Measurements from ENCODE around the gene SORCS3. TPM values are rescaled to one million over a fixed set of nuclear protein-coding genes. Genes with fewer than 3 reads are reported as not detected.

SORCS3 gene
- total RNA-seq, 1 donor from 2014 or later: not detected

DNA sequence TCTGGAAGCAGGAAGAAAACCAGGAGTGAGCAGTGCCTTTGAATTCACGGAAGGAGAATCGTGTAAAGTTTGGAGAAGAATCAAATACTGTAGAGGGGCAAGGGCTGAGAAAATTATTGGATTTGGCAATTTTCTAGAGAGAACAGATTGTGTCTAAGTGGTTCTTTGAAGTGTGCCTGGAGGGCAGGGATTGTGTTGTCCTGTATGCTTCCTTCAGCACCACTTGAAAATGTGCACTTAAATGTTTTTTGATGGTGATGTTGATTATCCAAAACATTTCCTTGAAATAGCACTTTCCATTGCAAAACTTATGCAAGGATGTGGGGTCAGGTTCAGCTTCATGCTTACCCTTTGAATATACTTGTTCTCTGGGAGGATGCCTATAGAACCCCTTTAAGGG, 360.2 kb downstream of the SORCS3 start:
- FAIRE-seq: no peak
- no peaks in the 10 kb centered on the region for H3K36me3 ChIP-seq (ENCODE audit: control insufficient read depth, insufficient read depth, low read length)
- no peaks in the 10 kb centered on the region for H3K27me3 ChIP-seq (ENCODE audit: control insufficient read depth, insufficient read depth, low read length)
- no peak overlapping the region for H3K4me3 ChIP-seq (ENCODE audit: low read depth, low read length)
- DNase-seq (ENCODE audit: low read depth): no peak
- TF ChIP-seq, protein P1, sequence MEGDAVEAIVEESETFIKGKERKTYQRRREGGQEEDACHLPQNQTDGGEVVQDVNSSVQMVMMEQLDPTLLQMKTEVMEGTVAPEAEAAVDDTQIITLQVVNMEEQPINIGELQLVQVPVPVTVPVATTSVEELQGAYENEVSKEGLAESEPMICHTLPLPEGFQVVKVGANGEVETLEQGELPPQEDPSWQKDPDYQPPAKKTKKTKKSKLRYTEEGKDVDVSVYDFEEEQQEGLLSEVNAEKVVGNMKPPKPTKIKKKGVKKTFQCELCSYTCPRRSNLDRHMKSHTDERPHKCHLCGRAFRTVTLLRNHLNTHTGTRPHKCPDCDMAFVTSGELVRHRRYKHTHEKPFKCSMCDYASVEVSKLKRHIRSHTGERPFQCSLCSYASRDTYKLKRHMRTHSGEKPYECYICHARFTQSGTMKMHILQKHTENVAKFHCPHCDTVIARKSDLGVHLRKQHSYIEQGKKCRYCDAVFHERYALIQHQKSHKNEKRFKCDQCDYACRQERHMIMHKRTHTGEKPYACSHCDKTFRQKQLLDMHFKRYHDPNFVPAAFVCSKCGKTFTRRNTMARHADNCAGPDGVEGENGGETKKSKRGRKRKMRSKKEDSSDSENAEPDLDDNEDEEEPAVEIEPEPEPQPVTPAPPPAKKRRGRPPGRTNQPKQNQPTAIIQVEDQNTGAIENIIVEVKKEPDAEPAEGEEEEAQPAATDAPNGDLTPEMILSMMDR (IDR thresholded peaks at IDR 0.05; ENCODE audit: insufficient read depth, low read length, severe bottlenecking): no peak

DNA sequence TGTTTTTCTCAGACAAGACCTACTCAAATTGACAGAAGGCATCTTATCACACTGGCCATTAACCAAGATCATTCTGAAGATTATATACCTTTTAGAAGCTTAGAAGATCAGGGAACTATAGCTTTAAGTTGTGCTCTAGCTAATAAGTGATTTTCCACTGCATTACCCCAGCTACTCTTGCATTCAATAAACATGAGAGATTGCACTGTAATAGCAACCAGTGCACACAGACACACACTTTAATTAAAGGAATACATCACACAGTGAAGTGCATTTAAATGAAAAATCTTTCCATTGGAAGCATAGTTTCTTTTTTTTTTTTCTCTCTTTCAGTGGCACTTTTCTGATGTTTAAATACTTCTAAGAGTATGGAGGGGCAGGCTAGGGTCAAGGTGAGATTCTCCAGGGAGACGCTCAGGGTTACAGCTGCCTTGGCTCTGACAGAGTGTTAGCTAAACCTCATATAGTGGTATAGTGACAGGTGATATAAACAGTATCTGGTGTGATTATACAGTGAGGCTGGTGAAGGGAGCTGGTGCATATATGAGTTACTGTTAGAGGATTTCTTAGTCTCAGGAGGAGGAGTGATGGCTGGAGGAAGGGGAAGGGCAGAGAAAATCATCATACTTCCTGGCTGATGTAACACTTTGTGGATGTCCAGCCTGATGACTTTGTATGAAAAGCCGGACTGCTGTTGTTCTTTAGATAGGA, 369.5 kb downstream of the SORCS3 start:
- H3K36me3 ChIP-seq (ENCODE audit: control insufficient read depth, insufficient read depth, low read length): no peaks in the 10 kb centered on the region
- H3K4me3 ChIP-seq (ENCODE audit: low read depth, low read length): no peak overlapping the region
- no peaks in the 10 kb centered on the region for H3K27me3 ChIP-seq (ENCODE audit: control insufficient read depth, insufficient read depth, low read length)
- no peak for FAIRE-seq
- no peak for DNase-seq (ENCODE audit: low read depth)
- TF ChIP-seq, protein P1 (IDR thresholded peaks at IDR 0.05; ENCODE audit: insufficient read depth, low read length, severe bottlenecking): no peak

DNA sequence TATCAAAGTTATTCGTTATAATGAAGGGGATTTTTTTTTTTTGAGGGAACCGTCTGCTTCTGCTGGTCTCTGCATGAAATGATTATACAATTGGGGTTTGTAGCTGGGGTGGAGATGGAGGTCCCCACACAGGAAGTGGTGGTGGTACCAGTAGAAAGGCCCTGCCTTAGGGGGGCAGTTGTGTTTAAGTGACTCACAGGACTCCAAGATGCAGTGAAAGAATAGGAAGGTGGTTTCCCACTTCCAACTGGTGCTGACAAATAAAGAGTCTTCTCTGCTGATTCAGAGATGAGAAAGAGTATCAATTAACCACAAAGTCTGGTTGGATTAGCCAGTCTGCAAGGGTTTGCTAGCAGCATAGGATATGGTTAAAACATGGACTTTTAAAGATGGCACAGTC, 376.0 kb downstream of the SORCS3 start:
- Histone ChIP-seq H3K4me3 (ENCODE audit: low read depth, low read length) (no peak overlapping the region), H3K27me3 (ENCODE audit: control insufficient read depth, insufficient read depth, low read length) (no peaks in the 10 kb centered on the region), H3K36me3 (ENCODE audit: control insufficient read depth, insufficient read depth, low read length) (no peaks in the 10 kb centered on the region)
- no peak for FAIRE-seq
- TF ChIP-seq, protein P1 (IDR thresholded peaks at IDR 0.05; ENCODE audit: insufficient read depth, low read length, severe bottlenecking): no peak
- DNase-seq (ENCODE audit: low read depth): peak; percentile 82

DNA sequence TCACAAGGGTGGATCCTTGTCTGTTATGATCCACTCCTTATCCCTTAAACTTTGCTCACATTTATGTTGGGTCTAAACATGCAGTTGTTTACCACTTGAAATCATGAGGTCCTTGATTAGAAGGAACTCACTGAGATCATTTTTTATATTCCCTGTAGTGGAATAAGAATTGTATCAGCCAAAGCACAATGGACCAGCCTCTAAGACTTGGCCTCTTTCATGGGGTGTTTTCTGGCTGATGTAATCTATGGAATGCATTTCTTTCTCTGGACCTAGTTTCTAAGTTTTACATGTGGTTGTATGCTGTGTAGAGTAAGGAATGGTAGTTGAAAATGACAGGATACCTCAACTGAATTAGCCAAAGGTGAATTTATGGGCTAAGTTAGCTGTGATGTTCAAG, 376.6 kb downstream of the SORCS3 start:
- no peak for FAIRE-seq
- DNase-seq (ENCODE audit: low read depth): no peak
- Histone ChIP-seq H3K4me3 (ENCODE audit: low read depth, low read length) (no peak overlapping the region), H3K36me3 (ENCODE audit: control insufficient read depth, insufficient read depth, low read length) (no peaks in the 10 kb centered on the region), H3K27me3 (ENCODE audit: control insufficient read depth, insufficient read depth, low read length) (no peaks in the 10 kb centered on the region)
- TF ChIP-seq, protein P1 (IDR thresholded peaks at IDR 0.05; ENCODE audit: insufficient read depth, low read length, severe bottlenecking): no peak

DNA sequence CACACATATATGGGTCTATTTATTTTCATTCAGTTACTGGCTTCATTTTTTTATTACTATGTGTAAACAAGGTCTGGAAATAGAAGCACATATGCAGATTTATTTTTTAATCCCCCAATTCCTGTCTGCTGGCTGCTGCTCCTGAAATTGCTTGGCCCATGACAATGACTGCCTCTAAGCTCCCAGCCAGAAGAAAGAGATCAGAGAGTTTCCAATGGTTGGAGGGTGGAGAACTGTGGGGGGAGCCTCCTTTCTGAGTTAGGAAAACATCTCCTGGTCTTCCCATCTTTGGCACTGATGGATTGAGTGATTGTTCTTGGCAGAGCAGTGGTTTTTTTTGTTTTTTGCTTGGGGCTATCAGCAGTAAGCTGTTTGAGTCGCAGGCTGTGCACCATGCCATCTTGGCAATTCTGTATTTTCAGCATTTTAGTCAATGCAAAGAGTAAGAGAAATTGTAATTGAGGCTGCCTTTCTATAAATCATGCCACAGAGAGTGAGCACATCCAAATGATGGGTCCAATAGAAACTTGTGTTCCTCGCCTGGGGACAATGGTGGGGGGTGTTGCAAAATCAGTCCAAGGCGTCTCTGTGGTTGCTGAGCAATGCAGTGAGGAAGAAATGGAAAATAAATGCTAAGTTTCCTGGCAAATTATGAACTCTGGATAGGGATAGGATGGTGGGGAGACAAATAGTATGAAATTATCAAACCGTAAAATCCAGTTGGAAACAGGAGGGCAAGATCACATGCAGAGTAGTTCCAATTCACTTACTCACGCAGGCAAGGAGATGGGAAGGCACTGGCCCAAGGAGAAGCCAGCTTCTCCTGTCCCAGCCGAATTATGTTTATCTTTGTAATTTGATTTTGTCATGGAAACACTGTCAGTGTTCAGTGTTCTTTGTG, 382.4 kb downstream of the SORCS3 start:
- DNase-seq (ENCODE audit: low read depth) (no peak), FAIRE-seq (no peak)
- TF ChIP-seq, protein P1 (IDR thresholded peaks at IDR 0.05; ENCODE audit: insufficient read depth, low read length, severe bottlenecking): no peak
- H3K36me3 ChIP-seq (ENCODE audit: control insufficient read depth, insufficient read depth, low read length): no peaks in the 10 kb centered on the region
- H3K4me3 ChIP-seq (ENCODE audit: low read depth, low read length): no peak overlapping the region
- H3K27me3 ChIP-seq (ENCODE audit: control insufficient read depth, insufficient read depth, low read length): no peaks in the 10 kb centered on the region

Data from bronchial epithelial cell (primary cell).